ENCODE data around the gene NRTN.

DNA sequence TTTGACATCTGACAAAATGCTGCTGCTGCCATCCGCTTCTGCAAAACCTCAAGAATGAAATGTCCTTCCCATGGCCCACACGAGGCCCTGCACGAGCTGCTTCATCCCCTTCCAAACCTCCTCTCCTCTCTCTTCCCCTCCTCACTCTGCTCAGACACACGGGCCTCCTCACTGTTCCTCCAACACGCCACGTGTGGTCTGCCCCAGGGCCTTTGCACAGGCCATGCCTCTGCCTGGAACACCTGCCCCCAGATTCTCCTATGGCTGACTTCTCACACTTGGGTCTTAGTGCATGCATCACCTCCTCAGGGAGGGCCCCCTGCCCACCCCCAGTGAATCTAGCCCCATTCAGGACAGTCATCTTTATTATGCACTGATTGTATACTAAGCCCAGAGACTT lies 15.9 kb downstream of the NRTN start:
- TF ChIP-seq, protein P1, sequence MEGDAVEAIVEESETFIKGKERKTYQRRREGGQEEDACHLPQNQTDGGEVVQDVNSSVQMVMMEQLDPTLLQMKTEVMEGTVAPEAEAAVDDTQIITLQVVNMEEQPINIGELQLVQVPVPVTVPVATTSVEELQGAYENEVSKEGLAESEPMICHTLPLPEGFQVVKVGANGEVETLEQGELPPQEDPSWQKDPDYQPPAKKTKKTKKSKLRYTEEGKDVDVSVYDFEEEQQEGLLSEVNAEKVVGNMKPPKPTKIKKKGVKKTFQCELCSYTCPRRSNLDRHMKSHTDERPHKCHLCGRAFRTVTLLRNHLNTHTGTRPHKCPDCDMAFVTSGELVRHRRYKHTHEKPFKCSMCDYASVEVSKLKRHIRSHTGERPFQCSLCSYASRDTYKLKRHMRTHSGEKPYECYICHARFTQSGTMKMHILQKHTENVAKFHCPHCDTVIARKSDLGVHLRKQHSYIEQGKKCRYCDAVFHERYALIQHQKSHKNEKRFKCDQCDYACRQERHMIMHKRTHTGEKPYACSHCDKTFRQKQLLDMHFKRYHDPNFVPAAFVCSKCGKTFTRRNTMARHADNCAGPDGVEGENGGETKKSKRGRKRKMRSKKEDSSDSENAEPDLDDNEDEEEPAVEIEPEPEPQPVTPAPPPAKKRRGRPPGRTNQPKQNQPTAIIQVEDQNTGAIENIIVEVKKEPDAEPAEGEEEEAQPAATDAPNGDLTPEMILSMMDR (optimal IDR thresholded peaks at IDR 0.05 in 1 of 3, IDR thresholded peaks at IDR 0.05 in 1 of 3, conservative IDR thresholded peaks at IDR 0.05 in 1 of 3; ENCODE audit: extremely low read depth in 1 of 3, insufficient read depth in 2 of 3, low read length in 3 of 3): no peak
- TF ChIP-seq EZH2 (IDR thresholded peaks at IDR 0.05; ENCODE audit: low read length): no peak

Data from keratinocyte (primary cell).